BJ (cell line): ENCODE measurements around the gene PACRG. TPM values are rescaled to one million over a fixed set of nuclear protein-coding genes. Genes with fewer than 3 reads are reported as not detected.

Source experiments
- CTCF ChIA-PET: fragments of 350-600 bp; formaldehyde crosslinking; extraction: SDS; loops from one replicate; lab custom pipeline; 2021; ENCODE audit warnings: antibody characterized with exemption, inconsistent platforms; lab: Yijun Ruan, JAX
- POLR2A ChIA-PET: fragments of 300-600 bp; sonication (Branson Sonifier 250); formaldehyde crosslinking; extraction: SDS; loops from one replicate; lab custom pipeline; 2021; ENCODE audit warnings: antibody characterized with exemption; lab: Charles Lee
- DNase-seq: peaks from one replicate; pipeline ENCODE4 v3.0.0-alpha.2; 2011; ENCODE audit warnings: low read depth
- H3K27me3 ChIP-seq: 2 replicates; pipeline ENCODE4 v1.6.0; 2011; ENCODE audit warnings: low read length; ENCODE audit not compliant: control insufficient read depth, insufficient read depth
- H3K36me3 ChIP-seq: 2 replicates; pipeline ENCODE4 v1.5.1; 2011; ENCODE audit warnings: low read length; ENCODE audit not compliant: control insufficient read depth, insufficient read depth
- H3K4me3 ChIP-seq: 2 replicates; pipeline ENCODE4 v1.5.1; 2011; ENCODE audit warnings: low read depth, mild to moderate bottlenecking, control low read depth, low read length
- polyA plus RNA-seq: library from polyadenylated mRNA; depleted of rRNA; stranded (reverse); fragments of >200 nt; gene quantifications from 2 replicates; pipeline ENCODE4 v1.2.3, GENCODE V29; 2011
- TF ChIP-seq, protein P1 (sequence below): IDR thresholded peaks from 2 replicates; pipeline ENCODE4 v1.5.1; 2011; ENCODE audit warnings: low read depth, mild to moderate bottlenecking, control low read depth, inconsistent platforms, low read length, moderate library complexity; ENCODE audit not compliant: insufficient read depth

The PACRG gene
- polyA plus RNA-seq, 1 experiment = 0.20 TPM

DNA sequence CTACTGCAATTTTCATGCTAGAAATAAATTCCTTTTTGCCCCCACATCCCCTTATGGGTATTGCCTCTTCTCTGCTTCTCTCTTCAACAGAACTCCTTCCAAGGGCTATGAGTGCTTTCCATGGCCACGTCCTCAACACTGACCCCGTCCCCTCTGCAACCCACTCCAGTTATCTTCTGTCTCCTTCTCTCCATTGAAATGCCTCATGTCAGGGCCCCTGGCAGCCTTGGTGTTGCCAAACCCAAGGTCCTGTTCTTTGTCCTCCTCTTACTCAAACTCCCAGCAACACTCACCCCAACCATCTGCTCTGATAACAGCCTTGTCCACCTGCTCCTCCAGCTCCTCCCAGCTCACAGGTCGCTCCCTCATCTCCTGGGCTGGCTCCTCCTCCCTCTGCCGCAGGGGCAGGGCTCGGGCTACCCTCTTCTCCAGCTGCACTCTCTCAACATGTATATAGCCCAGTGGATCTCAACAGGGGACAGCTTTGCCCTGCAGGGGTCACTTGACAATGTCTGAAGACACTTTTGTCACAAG is 490.7 kb downstream of the PACRG start:
- POLR2A ChIA-PET = no interaction called here
- no peak for DNase-seq
- TF ChIP-seq, protein P1, sequence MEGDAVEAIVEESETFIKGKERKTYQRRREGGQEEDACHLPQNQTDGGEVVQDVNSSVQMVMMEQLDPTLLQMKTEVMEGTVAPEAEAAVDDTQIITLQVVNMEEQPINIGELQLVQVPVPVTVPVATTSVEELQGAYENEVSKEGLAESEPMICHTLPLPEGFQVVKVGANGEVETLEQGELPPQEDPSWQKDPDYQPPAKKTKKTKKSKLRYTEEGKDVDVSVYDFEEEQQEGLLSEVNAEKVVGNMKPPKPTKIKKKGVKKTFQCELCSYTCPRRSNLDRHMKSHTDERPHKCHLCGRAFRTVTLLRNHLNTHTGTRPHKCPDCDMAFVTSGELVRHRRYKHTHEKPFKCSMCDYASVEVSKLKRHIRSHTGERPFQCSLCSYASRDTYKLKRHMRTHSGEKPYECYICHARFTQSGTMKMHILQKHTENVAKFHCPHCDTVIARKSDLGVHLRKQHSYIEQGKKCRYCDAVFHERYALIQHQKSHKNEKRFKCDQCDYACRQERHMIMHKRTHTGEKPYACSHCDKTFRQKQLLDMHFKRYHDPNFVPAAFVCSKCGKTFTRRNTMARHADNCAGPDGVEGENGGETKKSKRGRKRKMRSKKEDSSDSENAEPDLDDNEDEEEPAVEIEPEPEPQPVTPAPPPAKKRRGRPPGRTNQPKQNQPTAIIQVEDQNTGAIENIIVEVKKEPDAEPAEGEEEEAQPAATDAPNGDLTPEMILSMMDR = no peak
- H3K4me3 ChIP-seq = no peak overlapping the region
- no peaks in the 10 kb centered on the region for H3K27me3 ChIP-seq
- H3K36me3 ChIP-seq = no peaks in the 10 kb centered on the region
- CTCF ChIA-PET = no interaction called here

DNA sequence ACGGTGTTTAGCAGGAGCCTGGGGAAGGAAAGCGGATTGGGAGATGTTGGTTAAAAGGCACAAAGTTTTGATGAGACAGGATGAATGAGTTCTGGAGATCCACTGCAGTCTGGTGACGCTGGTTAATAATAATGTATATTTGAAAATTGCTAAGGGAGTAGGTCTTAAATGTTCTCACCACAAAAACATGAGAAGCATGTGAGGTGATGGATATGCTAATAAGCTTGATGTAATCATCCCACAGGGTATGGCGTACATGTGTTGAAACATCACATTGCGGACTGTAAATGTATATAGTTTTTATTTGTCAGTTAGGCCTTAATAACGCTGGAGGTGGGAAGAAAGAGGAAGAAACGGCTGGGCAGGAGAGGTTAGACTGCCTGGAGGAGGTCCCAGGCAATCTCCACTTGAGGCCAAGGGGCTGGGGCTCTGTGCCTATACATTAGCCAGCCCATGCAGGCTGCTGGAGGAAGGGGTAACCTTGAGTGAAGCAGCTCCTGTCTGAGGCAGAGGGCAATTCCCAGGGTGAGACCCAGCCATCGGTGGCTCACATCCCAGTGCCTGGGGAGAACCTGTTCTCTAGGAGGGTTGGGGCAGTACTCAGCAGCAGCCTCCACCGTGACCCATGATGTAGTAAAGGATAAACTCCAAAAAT is 498.5 kb downstream of the PACRG start:
- CTCF ChIA-PET = no interaction called here
- TF ChIP-seq, protein P1 = no peak

DNA sequence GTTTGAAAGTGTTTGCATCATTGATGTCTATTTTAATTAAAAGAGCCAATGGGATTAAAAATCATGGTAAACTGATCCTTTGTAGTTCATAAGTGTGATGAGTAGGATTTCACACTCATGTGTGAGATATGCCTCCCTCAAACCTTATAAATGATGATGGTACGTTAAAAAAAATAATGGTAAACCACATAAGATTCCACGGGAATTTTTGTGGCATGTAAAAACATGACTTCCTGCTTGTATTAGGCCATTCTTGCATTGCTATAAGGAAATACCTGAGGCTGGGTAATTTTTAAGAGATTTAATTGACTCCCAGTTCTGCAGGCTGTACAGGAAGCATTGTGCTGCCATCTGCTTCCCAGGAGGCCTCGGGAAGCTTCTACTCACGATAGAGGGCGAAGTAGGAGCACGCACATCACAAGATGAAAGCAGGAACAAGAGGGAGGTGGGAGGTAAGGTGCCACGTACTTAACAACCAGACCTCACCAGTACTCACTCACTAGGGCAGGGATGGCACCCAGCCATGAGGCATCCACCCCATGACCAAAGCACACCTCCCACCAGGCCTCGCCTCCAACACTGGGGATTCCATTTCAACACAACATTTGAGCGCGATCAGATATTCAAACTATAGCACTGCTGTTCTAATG is 499.2 kb downstream of the PACRG start:
- H3K4me3 ChIP-seq = no peak overlapping the region
- no peaks in the 10 kb centered on the region for H3K27me3 ChIP-seq
- ChIA-PET CTCF (no interaction called here), POLR2A (no interaction called here)
- DNase-seq = no peak
- H3K36me3 ChIP-seq = no peaks in the 10 kb centered on the region
- TF ChIP-seq, protein P1 = no peak

More for the DNA sequence above, 498.5 kb downstream of the PACRG start:
- DNase-seq = no peak
- POLR2A ChIA-PET = no interaction called here
- H3K4me3 ChIP-seq = no peak overlapping the region
- no peaks in the 10 kb centered on the region for H3K36me3 ChIP-seq
- no peaks in the 10 kb centered on the region for H3K27me3 ChIP-seq

DNA sequence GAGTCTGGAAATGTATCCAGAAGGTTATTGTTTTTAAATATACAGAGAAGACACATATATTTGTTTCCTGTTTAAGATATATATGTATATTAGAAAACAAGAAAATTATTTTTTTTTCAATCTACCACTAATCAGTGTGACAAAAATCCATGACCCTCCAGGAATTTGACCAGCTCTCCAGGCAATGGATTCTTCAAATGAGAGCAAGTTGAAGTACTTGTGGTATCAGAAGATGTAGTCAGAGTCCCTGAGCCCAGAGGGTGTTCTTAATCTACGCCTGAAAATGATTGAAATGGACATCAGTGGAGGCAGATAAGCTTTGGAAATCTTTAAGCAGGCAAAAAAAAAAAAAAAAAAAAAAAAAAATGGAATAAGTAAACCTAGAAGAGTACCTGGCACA is 500.3 kb downstream of the PACRG start:
- CTCF ChIA-PET = no interaction called here
- Histone ChIP-seq H3K27me3 (no peaks in the 10 kb centered on the region), H3K36me3 (no peaks in the 10 kb centered on the region), H3K4me3 (no peak overlapping the region)
- TF ChIP-seq, protein P1 = no peak
- POLR2A ChIA-PET = no interaction called here
- no peak for DNase-seq

DNA sequence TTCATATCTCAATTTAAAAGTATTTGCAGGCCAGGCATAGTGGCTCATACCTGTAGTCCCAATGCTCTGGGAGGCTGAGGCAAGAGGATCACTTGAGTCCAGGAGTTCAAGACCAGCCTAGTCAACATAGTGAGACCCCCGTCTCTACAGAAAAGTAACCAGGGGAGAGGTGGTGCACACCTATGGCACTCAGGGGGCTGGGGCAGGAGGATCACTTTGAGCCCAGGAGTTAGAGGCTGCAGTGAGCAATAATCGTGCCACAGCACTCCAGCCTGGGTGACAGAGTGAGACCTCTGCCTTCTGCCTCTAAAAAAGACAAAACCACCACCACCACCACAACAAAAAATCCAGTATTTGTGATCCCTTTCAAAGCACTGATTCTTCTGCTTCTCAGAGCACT is 501.3 kb downstream of the PACRG start:
- ChIA-PET POLR2A (no interaction called here), CTCF (no interaction called here)
- H3K27me3 ChIP-seq = no peaks in the 10 kb centered on the region

More for the DNA sequence above, 501.3 kb downstream of the PACRG start:
- TF ChIP-seq, protein P1 = no peak
- no peaks in the 10 kb centered on the region for H3K36me3 ChIP-seq
- no peak for DNase-seq
- H3K4me3 ChIP-seq = no peak overlapping the region
